Activated CD4-positive, alpha-beta T cell treated with anti-CD3 and anti-CD28 coated beads for 4 hours (primary cell): Measurements from ENCODE around the gene VSIG10L2.
"Not testable (repeated sequence)": the region's sequence is repeated elsewhere in the genome, so short reads cannot be mapped to it uniquely, and the experiment has no call there.

ENCODE experiments used
- DNase-seq, 2 donors: peaks; one replicate each; pipeline ENCODE4 v3.0.0-alpha.2; 2020

VSIG10L2 gene

GRCh38 chr11:125971618-125972017 lies 25.8 kb downstream of the VSIG10L2 start:
- no peak for DNase-seq

DNA sequence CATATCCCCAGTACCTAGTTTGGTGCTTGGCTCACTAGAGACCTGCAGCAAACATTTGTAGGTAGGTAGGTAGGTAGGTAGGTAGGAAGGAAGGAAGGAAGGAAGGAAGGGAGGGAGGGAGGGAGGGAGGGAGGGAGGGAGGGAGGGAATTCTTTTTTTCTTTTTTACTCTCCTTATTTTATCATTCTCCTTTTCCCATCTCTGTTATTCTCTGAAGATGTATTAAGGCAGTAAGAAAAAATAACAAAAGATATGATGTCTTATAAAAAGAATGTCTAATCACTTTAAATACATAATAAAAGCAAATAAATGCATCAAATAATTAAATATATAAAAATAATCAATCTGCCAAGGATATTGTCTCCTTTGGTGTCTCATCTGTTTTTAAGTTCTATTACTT lies 28.4 kb downstream of the VSIG10L2 start:
- DNase-seq: no peak

DNA sequence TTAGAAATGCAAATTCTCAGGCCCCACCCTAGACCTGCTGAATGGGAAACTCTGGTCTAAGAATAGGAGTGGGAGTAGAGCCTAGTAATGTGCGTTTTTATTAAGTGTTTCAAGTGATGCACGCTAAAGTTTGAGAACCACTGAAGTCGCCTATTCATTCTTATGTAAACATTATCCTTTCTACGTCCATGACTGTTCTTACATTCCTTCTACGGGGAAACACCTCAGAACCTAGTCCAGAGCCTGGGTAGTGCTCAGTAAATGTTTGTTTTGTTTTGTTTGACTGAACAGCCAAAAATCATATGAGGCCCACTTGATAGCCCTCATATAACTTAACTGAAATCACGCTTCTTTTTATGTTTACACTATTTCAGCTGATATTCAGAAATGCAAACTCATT lies 29.8 kb downstream of the VSIG10L2 start:
- no peak for DNase-seq

DNA sequence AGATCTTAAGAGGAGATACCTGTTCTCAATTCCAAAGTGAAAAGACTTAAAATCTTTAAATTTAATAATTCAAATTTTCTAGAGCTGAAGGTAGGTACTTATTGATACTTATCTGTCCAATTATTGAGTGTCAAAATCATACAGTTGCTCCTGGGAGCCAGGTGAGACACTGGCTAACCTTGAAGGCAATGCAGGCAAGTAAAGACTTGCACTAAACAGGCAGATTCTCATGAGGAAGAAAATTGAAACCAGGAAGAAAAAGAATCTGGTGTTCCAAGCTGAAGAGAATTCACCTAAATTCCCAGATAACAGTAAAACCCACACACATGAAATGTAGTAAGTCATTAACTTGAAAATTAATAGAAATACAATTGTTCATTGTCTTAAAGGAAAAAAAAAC lies 30.3 kb downstream of the VSIG10L2 start:
- DNase-seq: no peak

DNA sequence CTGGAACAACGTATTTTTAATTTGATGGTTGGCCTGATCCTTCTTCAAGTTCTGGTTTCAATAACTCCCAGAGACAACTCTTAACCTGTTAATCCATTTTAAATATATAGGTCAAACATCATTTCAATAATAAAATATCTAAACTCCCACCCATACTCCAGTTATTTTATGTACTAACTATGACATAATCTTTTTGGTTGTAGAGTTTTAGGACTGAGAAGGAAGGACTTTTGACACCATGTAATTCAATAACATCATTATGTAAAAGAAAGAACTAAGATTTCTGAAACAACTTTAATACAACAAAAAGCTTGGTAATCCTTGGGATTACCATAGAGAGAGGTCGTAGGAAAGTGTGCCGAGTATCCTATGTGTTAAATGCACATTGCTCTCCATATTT lies 31.5 kb downstream of the VSIG10L2 start:
- DNase-seq: no peak

DNA sequence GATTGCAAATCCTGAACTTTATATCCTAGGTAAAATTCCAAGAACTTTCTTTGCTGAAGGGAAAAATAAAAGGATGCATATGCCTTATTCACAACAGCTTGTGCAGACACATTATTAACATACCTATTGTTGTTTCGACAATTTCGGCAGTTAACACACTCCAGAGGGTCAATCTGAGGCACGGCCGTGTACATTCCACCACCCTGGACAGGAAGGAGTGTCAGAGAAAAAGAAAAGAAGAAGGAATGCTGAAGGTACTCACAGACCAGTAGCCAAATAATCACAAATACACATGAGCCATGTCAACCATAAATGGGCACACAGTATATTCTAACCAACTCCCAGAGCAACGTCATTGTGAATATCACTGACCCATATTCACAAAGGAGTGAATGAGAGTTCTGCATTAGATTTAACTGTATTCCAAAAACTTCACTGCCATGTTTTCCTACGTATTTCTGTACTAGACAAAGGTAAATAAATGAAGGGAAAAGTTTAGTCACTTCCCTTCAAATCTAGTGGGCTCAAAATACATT lies 32.4 kb downstream of the VSIG10L2 start:
- no peak for DNase-seq

DNA sequence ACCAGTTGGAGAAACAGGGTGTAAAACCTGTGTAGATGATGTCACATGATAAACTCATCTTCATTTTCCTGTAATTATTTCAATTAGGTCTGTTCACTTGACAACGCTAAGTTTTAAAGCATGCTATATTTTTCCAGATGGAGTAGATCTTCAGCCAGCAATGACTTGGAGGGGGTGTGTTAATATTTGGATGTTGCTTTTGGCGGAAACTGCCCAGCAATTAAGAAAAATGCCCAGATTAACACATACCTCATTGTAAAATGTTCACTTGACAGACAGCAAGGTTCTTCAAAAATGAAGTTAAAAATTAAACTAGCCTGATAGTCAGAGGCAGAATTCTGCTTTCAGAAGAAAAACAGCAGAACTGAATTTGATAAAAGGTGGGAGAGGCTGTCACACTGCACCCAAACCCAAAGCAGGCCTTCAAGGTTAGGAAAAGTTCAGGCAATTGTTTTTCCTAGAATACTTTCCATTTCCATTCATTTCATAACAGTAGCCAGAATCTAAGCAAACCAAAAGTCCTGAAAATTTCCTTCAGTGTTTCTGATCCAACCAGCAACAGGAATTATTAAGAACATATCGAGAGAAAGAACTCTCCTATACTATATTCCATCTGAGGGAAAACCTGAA lies 33.0 kb downstream of the VSIG10L2 start:
- DNase-seq: no peak

- DNase-seq: no peak
These were observed 33.7 kb downstream of the VSIG10L2 start for GRCh38 chr11:125979511-125979910.

DNA sequence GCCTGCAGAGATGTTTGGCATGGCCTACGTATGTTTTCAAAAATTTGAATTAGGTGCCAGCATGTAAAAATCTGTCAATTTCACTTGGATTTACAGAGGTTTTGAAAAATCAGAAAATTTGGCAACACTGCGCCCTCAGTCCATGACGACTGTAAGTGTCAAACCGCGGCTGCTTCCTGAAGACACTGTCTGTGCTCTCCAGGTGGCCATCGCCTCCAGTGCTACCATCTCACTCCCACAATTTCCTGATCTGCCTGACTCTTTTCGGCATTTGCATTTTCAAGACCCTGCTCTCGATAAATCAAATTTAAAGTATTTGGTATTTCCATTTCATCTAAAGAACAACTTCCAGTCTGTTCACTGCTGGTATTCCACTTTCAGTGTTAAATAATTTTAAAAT lies 34.6 kb downstream of the VSIG10L2 start:
- DNase-seq: no peak

DNA sequence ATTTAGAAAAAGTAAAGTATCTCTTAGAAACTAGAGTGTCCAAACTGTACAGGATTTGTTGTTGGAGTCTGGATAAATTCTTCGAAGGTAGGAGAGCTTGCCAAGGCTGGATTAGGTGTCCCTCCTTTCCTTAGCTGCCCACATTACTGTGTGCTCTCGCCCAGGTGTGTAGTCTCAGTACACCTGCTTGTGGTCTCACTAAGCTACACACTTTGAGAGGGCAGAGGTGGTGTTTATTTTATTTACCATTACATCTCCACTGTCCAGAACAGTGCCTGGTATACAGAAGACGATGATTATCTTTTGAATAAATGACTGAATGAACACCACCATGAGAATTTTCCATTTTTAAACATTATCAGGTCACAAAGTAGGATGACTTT lies 36.5 kb downstream of the VSIG10L2 start:
- no peak for DNase-seq

- not testable (repeated sequence) for DNase-seq
These were observed 40.1 kb downstream of the VSIG10L2 start for GRCh38 chr11:125985956-125986355.

- DNase-seq: no peak
These were observed 41.3 kb downstream of the VSIG10L2 start for GRCh38 chr11:125987066-125987641.

GRCh38 chr11:125990244-125990643 lies 44.4 kb downstream of the VSIG10L2 start:
- DNase-seq: no peak

DNA sequence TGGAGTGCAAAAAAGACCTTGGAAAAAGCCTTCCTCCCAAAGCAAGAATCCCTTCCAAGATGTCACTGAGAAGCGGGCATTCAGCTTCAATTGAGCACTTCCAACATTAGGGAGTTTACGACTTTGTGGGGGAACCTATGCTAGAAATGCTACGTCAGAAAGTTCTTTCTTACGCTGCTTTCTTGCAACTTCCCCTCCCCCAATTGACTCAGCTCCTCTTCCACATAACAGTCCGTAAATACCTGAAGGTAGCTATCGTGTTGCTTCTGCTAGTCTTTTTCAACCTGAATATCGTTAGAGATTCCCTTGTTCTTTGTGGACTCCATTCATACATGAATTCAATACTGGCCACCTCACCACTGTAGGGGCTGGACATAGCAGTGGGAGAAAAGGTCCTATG lies 47.0 kb downstream of the VSIG10L2 start:
- no peak for DNase-seq

DNA sequence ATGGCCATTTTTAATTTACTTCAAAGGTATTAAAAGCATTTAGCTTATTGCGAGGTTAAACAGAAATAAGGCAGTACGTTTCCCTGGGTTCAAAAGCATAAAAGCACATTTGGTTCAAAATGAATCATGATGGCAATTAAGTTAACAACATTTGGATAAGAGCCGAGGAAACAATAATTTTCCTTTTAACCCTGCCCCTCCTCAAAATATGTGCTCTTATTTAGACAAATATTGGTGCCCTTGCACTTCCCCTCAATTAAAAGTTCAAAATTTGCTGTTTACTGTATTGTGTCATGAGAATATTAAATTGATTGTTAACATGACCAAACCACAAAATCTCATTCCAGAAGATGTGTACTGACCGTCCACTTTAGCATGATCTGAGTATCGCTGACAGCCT lies 48.7 kb downstream of the VSIG10L2 start:
- DNase-seq: no peak

GRCh38 chr11:125995313-125995712 lies 49.5 kb downstream of the VSIG10L2 start:
- no peak for DNase-seq

DNA sequence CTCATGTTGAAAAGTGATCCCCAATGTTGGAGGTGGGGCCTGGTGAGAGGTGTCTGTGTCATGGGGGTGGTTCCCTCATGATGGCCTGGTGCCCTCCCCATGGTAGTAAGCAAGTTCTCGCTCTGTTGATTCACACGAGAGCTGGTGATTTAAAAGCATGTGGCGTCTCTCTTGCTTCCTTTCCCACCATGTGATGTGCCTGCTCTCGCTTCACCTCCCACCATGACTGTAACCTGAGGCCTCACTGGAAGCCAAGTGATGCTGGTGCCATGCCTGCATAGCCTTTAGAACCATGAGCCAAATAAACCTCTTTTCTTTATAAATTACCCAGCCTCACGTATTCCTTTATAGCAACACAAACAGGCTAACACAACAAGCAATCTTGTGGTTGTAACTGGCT lies 52.4 kb downstream of the VSIG10L2 start:
- no peak for DNase-seq

DNA sequence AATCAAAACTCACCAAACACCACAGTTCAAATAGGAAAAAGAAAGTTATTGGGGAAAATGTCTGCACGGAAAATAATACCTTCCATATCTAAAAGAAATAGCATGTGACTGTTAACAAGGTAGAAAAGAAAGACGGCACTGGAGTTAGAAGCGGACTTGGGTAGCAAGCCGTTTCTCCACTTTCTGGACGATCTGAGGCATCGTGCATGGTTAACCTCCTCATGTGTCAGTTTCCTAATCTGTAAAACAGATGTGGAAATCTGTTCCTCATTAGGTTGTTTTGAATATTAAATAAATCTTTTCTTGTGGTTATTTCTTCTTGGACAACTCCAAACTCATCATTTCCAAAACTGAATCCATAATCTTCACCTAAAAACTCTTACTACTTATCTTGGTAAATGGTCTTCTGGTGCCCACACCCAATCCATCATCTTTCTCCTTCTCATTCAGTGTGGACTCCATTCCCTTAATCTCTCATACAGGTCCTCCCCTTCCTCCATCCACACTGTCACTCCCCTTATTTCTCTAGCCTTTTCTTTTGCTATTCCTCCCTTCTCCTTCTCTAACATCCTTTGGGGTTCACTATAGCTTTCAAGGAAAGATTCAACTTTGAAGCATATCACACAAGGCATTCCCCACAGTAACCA lies 53.5 kb downstream of the VSIG10L2 start:
- DNase-seq: no peak

DNA sequence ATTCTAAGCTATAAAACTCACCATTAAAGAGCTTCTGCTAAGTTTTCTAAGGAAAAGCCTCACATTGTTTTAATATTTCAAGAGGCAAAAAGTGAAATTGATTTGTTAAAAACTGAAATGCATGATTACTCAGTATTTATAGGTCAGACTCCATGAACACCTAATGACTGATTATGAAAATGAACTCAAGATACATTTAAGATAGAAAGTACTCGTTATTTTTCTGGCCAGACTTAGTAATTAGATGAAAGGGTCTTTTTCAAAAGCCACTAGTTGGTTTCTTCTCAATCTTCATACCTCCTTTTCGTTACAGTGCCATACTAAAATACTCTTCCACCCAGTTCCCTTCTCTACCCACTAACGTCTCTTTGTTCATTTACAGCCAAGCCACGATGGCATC lies 56.3 kb downstream of the VSIG10L2 start:
- no peak for DNase-seq
